Pancreas (tissue), 10 donors: ENCODE measurements around the gene ATP2A2. TPM values are rescaled to one million over a fixed set of nuclear protein-coding genes. Genes with fewer than 3 reads are reported as not detected.

Experiments used
- ATAC-seq, 4 donors: fragments of 200-7000 bp; cut with Tn5 transposase; one replicate each; pipeline versions ENCODE4 v1.8.0 to v1.9.1; 2020; ENCODE audit warnings: mild to moderate bottlenecking in 4 of 4, moderate library complexity in 4 of 4
- DNase-seq, 6 donors: peaks; one replicate each; pipeline ENCODE4 v3.0.0-alpha.2; 2020
- FAIRE-seq: peaks from 2 replicates; lab custom pipeline; 2012; peaks lifted over from hg19 to GRCh38; lab: Jason Lieb, UNC
- H3K27ac ChIP-seq, 4 donors: fragments of 200-600 bp; sonication (generic); 1 replicate in 3 of 4; 2 replicates in 1 of 4; pipeline versions ENCODE4 v1.5.0 to v1.8.0; 2020
- H3K27me3 ChIP-seq, 4 donors: fragments of 200-600 bp; one replicate each; pipeline ENCODE4 v1.8.0; 2021
- H3K36me3 ChIP-seq, 3 donors: fragments of 200-600 bp; sonication (generic) in 1 of 3; one replicate each; pipeline versions ENCODE4 v1.5.0 to v1.8.0; 2020 to 2021
- H3K4me1 ChIP-seq, 3 donors: fragments of 200-600 bp; one replicate each; pipeline ENCODE4 v1.8.0; 2021
- H3K4me3 ChIP-seq, 4 donors: fragments of 200-600 bp; sonication (generic) in 2 of 4; one replicate each; pipeline versions ENCODE4 v1.5.0 to v1.8.0; 2020 to 2021
- H3K9me3 ChIP-seq, 4 donors: fragments of 200-600 bp; one replicate each; pipeline ENCODE4 v1.8.0; 2021
- CTCF ChIP-seq, 4 donors: fragments of 200-600 bp; sonication (generic) in 3 of 4; IDR thresholded peaks; one replicate each; pipeline versions ENCODE4 v1.5.0 to v1.8.0; 2021; ENCODE audit warnings: antibody characterized with exemption in 4 of 4
- whole genome bisulfite sequencing, 2 donors: extraction: QIAGEN DNeasy Blood & Tissue Kit; methylation state at CpG; one replicate each; pipeline ENCODE4 v1.1.7; 2013; 5-methylcytosine and 5-hydroxymethylcytosine counted together
- intact Hi-C, 3 donors: fragments of 100-400 bp; cut with DNase I; formaldehyde crosslinking; loops; one replicate each; pipeline versions ENCODE4 v1.11.1 to v1.14.2; 2022
- polyA plus RNA-seq, 2 donors: library from polyadenylated mRNA; stranded (reverse); fragments of 200-250 nt; gene quantifications; one replicate each; pipeline ENCODE4 v1.2.3, GENCODE V29; 2013
- total RNA-seq, 6 donors: library from RNA; stranded (reverse); fragmentation: NEBNext Ultra II Directional in 4 of 6; extraction: Animal tissue kit (Norgen Biotek cat#: 25700) in 4 of 6; gene quantifications; one replicate each; pipeline versions ENCODE4 v1.2.1 to v1.2.4, GENCODE V29; 2021 to 2023
- donor health status: healthy with polysubstance abuse.
- donor health status: DM: no; HTN: no; CAD: no; lungs with moderate emphysema.
- donor health status: DM: no; HTN: no; CAD: no.
- donor health status: control.
- donor health status: control.
- donor health status: Bipolar disorder and iron deficiency.
- donor health status: DM: yes; HTN: yes; CAD: no.
- donor health status: DM: no; HTN: no; CAD: no.
- donor health status: DM: no; HTN: no; CAD: no.
- donor health status: DM: yes; HTN: yes; CAD: no.

Gene ATP2A2
- total and polyA plus RNA-seq, 8 donors, result 16.3 to 79.7 (median 45.7) TPM

GRCh38 chr12:110329710-110330109 is 48.7 kb downstream of the ATP2A2 start:
- 78 to 85% methylated on average over 4 of the region's 4 CpGs for WGBS, 2 donors
- FAIRE-seq (no peak), ATAC-seq (peak in 1 of 4 donors; percentile 28), DNase-seq (no peak)
- intact Hi-C loops, result no loop called here
- peaks cover 0 to 71% (median 36%) of the 10 kb centered on the region in 3 donors for H3K36me3 ChIP-seq
- H3K4me1 ChIP-seq, result peaks cover 0 to 3% (median 0%) of the 10 kb centered on the region in 3 donors
- H3K4me3 ChIP-seq, result no peak overlapping the region
- no peak for TF ChIP-seq CTCF (IDR thresholded peaks at IDR 0.05)
- no peaks in the 10 kb centered on the region for H3K27me3 ChIP-seq
- no peak overlapping the region for H3K27ac ChIP-seq
- no peaks in the 10 kb centered on the region for H3K9me3 ChIP-seq

GRCh38 chr12:110330124-110330523 is 49.1 kb downstream of the ATP2A2 start:
- Histone ChIP-seq H3K27ac (no peak overlapping the region), H3K36me3 (peaks cover 0 to 75% (median 40%) of the 10 kb centered on the region in 3 donors), H3K4me1 (peaks cover 0 to 3% (median 0%) of the 10 kb centered on the region in 3 donors), H3K4me3 (no peak overlapping the region), H3K27me3 (no peaks in the 10 kb centered on the region), H3K9me3 (no peaks in the 10 kb centered on the region)
- intact Hi-C loops, result no loop called here
- no peak for FAIRE-seq
- TF ChIP-seq CTCF (IDR thresholded peaks at IDR 0.05), result no peak
- ATAC-seq, result no peak
- 71 to 74% methylated on average over 3 of the region's 3 CpGs for WGBS, 2 donors
- DNase-seq, result no peak

GRCh38 chr12:110330544-110330943 is 49.5 kb downstream of the ATP2A2 start:
- intact Hi-C loops, result no loop called here
- H3K36me3 ChIP-seq, result peaks cover 0 to 75% (median 40%) of the 10 kb centered on the region in 3 donors
- H3K27ac ChIP-seq, result no peak overlapping the region
- H3K4me3 ChIP-seq, result no peak overlapping the region
- peaks cover 0 to 3% (median 0%) of the 10 kb centered on the region in 3 donors for H3K4me1 ChIP-seq
- FAIRE-seq (no peak), DNase-seq (no peak), ATAC-seq (peak in 2 of 4 donors; percentile 50 to 68)
- no peaks in the 10 kb centered on the region for H3K9me3 ChIP-seq
- no peaks in the 10 kb centered on the region for H3K27me3 ChIP-seq
- TF ChIP-seq CTCF (IDR thresholded peaks at IDR 0.05), result no peak

GRCh38 chr12:110333201-110333600 is 52.2 kb downstream of the ATP2A2 start:
- Histone ChIP-seq H3K4me3 (no peak overlapping the region), H3K27ac (no peak overlapping the region), H3K36me3 (peaks cover 5 to 68% (median 32%) of the 10 kb centered on the region in 3 donors), H3K9me3 (no peaks in the 10 kb centered on the region), H3K4me1 (peaks cover 0 to 3% (median 0%) of the 10 kb centered on the region in 3 donors), H3K27me3 (no peaks in the 10 kb centered on the region)
- intact Hi-C loops, result no loop called here
- DNase-seq (no peak), ATAC-seq (no peak), FAIRE-seq (no peak)
- TF ChIP-seq CTCF (IDR thresholded peaks at IDR 0.05), result no peak

GRCh38 chr12:110335481-110336045 is 54.5 kb downstream of the ATP2A2 start:
- TF ChIP-seq CTCF (IDR thresholded peaks at IDR 0.05), result no peak
- no peak overlapping the region for H3K4me3 ChIP-seq
- peaks cover 12 to 59% (median 30%) of the 10 kb centered on the region in 3 donors for H3K36me3 ChIP-seq
- FAIRE-seq (no peak), ATAC-seq (no peak), DNase-seq (no peak)
- intact Hi-C loops, result no loop called here
- peaks cover 10 to 14% (median 12%) of the 10 kb centered on the region in 3 donors for H3K4me1 ChIP-seq
- H3K27ac ChIP-seq, result no peak overlapping the region
- H3K27me3 ChIP-seq, result no peaks in the 10 kb centered on the region
- 76 to 83% methylated on average over 4 of the region's 4 CpGs for WGBS, 2 donors
- no peaks in the 10 kb centered on the region for H3K9me3 ChIP-seq
